ENCODE results near the gene COX7B2.

COX7B2 gene

DNA sequence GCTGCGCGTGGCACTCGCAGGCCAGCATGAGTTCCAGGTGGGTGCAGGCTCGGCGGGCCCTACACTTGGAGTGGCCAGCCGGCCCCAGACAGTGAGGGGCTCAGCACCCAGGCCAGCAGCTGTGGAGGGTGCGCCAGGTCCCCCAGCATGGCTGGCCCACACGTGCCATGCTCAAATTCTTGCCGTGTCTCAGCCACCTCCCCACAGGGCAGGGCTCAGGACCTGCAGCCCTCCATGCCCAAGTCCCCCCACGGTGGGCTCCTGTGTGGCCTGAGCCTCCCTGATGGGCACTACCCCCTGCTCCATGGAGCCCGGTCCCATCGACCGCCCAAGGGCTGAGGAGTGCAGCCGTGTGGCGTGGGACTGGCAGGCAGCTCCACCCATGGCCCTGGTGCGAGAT, 210.2 kb downstream of the COX7B2 start:
- DNase-seq = no peak
